Islet of Langerhans (tissue), 1 donor: ENCODE data around the gene B3GALT6.
"Not testable (repeated sequence)": the region's sequence is repeated elsewhere in the genome, so short reads cannot be mapped to it uniquely, and the experiment has no call there.

ENCODE experiments used
- FAIRE-seq: peaks from one replicate; lab custom pipeline; 2011; peaks lifted over from hg19 to GRCh38; lab: Jason Lieb, UNC

Gene B3GALT6

GRCh38 chr1:1245178-1245816, 13.3 kb downstream of the B3GALT6 start:
- no peak for FAIRE-seq

- FAIRE-seq, result no peak
These were observed 14.0 kb downstream of the B3GALT6 start for GRCh38 chr1:1245817-1246576.

DNA sequence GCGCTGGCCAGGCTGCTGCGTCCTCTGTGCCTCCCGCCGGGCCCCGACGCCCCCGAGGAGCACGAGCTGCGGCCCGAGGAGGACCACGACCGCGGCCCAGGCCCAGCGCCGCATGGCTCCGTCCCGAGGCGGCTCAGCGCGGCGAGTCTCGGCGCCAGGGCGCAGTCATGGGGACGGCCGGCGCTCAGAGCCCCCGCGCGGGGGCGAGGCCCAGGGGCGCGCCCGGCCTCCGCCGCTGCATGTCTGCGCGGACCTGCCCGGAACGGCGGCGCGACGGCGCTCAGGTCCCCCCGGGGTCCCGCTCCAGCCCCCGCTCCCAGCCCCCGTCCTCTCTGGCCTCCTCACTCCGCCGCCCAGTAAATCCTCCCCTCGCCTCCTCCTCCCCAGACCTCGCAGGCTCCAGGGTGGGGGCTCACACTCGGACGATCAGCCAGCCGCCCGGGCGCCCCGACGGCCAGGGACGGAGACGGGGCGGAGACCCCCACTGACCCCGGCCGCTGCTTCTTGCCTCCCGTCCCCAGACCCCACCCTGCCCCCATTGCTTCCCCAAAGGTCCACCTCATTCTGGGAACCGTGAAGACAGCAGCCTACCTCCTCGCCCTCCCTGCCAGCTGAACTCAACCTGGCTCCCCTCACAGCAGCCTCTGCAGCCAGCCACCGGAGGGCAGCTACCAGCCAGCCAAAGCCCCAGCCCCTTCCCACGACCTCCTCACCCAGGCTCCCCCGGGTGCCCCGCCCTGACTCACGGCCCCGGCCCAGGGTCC, 14.7 kb downstream of the B3GALT6 start, which contains the start of gene C1QTNF12:
TSS of gene C1QTNF12 (minus strand) at position 146 of the 764 bp plus-strand sequence. CDS start at position 114, 32 bp downstream.
- FAIRE-seq, result no peak

DNA sequence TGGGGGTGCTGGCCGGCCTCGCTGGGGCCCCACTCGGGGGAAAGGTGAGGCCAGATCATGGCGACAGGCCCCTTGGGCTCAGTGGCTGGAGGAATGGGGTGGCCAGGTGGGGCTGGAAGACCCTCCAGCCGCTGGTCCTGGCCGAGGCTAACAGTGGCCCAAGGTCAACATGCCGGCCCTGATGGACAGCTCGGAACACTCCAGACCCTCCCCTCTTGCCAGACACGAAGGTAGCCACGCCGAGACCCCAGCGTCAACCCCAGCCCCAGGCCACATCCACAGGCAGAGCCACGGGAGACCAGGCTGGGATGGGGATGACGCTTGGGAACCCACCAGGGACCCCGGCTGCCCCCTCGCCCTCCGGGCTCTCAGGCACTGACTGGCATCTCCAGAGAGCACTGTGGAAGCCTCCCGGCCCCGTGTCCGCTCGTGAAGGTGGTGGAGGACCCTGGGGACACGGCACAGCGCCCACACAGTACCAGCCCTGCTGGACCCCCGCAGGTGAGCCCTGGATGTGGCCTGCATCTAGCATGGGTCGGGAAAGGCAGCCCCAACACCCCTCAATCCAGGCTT, 15.4 kb downstream of the B3GALT6 start:
- FAIRE-seq, result no peak

DNA sequence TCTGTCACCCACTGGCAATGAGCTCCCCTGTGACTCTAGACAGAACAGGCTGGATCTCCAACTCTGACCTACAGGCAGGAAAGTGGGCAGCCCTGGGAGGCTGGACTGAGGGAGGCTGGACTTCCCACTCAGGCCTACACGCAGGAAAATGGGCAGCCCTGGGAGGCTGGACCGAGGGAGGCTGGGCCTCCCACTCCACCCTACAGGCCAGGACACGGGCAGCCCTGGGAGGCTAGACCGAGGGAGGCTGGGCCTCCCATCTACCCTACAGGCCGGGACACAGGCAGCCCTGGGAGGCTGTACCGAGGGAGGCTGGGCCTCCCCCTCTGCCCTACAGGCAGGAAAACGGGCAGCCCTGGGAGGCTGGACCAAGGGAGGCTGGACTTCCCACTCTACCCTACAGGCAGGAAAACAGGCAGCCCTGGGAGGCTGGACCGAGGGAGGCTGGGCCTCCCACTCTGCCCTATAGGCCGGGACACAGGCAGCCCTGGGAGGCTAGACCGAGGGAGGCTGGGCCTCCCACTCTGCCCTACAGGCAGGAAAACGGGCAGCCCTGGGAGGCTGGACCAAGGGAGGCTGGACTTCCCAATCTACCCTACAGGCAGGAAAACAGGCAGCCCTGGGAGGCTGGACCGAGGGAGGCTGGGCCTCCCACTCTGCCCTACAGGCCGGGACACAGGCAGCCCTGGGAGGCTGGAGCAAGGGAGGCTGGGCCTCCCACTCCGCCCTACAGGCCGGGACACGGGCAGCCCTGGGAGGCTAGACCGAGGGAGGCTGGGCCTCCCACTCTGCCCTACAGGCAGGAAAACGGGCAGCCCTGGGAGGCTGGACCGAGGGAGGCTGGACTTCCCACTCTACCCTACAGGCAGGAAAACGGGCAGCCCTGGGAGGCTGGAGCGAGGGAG, 16.2 kb downstream of the B3GALT6 start:
- FAIRE-seq, result not testable (repeated sequence)

DNA sequence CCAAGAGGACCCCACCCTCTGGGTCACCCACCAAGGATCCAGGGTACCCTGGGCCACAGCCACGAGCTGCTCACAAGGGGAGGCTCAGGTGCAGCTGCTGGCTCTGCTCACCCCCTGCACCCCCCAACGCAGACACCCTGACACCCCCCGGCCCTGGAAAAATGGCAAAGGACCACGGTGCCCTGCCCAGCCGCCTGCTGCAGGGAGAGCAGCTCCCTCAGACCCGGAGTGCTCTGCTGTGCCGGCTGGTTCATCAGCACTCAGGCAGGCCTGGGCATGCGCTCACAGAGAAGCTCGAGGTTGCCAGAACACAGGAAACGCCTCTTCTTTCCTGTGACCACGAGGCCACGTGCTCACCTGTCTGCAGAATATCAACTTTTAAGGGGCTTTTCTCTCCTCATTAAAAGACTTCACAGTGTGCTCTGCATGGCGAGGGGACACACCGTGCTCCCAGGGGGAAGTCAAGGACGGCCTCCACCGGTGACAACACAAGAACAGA, 18.8 kb downstream of the B3GALT6 start:
- no peak for FAIRE-seq

DNA sequence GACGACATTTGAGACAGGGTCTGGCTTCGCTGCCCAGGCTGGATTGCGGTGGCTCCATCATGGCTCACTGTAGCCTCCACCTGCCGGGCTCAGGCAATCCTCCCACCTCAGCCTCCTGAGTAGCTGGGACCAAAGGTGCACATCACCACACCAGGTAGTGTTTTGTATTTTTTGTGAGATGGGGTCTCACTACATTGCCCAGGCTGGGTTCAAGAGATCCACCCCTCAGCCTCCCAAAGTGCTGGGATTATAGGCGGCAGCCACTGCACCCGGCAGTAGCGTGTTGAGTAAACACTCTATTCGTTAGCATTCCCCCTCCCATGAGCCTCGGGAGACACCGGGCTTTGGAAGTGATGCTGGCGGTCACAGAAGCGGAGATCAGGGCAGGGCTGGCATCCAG, 21.3 kb downstream of the B3GALT6 start:
- no peak for FAIRE-seq

DNA sequence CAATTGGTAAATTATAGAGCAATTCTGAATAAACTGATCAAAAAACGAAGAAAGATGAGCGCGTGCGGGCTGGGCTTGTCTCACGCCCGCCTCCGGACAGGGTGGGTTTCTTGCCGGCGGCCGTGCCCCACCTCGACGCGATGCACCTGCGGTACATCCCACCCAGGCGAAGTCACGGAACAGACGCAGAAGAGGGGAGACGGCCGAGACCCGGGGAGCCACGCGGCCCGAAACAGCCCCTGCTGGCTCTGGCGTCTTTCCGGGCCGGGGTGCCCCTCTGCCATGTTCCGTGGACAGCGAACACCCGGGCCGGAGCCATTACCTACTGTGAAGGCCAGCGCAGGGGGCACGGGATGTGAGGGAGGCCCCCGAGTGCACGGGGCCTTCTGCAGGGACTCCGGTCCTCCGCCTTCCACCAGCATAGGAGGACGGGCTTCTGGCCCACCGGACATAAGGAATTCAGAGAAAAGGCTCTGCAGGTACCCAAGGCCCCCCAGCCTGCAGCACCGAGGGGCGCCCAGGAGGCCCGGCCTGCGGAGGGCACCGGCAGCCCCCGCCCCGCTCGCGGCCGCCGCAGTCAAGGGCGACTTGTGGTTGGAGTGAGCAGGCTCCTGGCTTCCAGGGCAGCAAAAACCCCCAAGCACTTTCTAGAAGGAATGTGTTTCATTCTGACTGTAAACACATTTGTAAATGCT, 22.1 kb downstream of the B3GALT6 start:
- no peak for FAIRE-seq

- FAIRE-seq, result no peak
These were observed 22.6 kb downstream of the B3GALT6 start for GRCh38 chr1:1254667-1254998.

GRCh38 chr1:1255078-1255477, 23.0 kb downstream of the B3GALT6 start:
- no peak for FAIRE-seq

GRCh38 chr1:1255611-1256010, 23.6 kb downstream of the B3GALT6 start:
- FAIRE-seq, result no peak

- no peak for FAIRE-seq
These were observed 25.2 kb downstream of the B3GALT6 start for GRCh38 chr1:1256956-1257871.

DNA sequence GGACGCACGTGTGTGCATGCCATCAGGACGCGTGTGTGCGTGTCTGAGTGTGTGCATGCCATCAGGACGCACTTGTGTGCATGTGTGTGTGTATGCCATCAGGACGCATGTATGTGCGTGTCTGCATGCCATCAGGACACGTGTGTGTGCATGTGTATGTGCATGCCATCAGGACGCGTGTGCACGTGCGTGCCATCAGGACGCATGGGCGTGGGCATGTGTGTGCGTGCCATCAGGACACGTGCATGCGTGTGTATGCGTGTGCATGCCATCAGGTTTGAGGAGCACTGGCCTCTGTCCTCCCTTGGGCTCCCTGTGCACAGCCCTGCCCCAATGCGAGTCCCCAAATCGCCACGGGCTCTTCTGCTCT, 27.1 kb downstream of the B3GALT6 start:
- no peak for FAIRE-seq

GRCh38 chr1:1259540-1259939, 27.5 kb downstream of the B3GALT6 start:
- no peak for FAIRE-seq

DNA sequence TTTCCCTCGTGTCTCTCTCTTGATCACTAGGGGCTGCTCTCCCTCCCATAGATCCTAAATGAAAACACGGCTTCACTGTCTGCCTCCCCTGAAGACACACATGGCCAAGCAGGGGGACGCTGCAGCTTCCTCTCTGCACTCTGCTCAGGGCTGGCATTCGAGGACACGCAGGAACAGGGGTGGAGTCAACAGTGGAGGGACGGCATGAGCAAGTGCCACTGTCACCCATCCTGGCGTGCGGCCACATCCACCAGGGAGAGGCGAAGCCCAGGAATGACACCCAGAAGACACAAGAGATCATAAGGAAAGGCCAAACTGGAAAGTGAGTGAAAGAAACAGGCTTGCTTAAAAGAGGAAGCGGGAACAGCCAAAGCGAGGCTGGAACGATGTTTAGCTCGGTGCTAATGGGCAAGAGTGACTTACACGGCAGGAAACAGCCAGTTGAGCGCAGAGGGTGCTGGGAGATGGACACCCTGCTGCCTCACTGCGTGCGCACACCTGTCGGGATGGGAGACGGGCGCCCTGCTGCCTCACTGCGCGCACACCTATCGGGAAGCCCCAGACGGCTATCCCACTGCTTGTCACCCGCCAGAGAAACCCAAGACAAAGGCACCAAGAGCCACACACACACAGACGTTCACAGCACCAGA, 28.0 kb downstream of the B3GALT6 start:
- no peak for FAIRE-seq

- FAIRE-seq, result no peak
These were observed 29.0 kb downstream of the B3GALT6 start for GRCh38 chr1:1260843-1261560.

GRCh38 chr1:1262071-1262470, 30.0 kb downstream of the B3GALT6 start:
- FAIRE-seq, result no peak

DNA sequence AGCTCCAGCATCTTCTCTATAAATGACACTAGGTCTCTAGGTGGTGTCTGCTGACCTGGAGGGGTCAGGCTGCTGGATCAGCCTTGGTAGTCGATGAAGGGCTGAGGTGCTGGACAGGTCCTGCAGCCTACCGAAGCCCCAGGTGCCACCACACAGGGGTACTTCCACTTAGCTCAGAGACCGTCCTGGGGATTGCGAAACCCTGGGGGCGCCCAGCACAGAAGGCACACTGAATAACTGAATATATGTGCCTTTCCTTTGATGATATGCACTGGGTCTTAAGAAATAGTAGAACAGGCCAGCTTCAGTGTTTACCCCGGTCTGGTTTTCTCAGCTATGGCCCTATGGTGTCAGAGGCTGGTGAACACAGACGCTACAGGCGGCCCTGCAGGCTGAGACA, 30.7 kb downstream of the B3GALT6 start:
- no peak for FAIRE-seq

DNA sequence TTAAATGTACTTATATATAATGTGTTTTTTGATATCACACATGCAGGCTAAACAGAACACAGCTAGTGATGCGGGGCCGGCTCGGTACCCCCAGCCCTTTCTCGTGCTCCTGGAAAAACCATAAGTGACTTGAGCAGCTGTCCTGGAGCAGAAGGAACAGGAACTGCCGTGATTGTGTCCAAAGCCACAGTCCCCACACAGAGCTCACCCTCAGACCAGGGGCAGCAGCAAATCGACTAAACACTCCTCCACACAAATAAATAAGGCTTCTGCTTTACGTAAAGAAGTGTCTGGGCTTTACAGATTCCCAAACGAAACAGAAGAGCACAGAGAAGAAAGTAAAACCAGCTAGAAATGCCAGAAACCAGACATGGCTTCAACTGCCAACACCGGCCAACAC, 32.0 kb downstream of the B3GALT6 start:
- no peak for FAIRE-seq
